ENCODE results near the gene PKP4. TPM values are rescaled to one million over a fixed set of nuclear protein-coding genes. Genes with fewer than 3 reads are reported as not detected.

PKP4 gene
- polyA plus RNA-seq, 1 donor from 2014 or later: 24.2 TPM

DNA sequence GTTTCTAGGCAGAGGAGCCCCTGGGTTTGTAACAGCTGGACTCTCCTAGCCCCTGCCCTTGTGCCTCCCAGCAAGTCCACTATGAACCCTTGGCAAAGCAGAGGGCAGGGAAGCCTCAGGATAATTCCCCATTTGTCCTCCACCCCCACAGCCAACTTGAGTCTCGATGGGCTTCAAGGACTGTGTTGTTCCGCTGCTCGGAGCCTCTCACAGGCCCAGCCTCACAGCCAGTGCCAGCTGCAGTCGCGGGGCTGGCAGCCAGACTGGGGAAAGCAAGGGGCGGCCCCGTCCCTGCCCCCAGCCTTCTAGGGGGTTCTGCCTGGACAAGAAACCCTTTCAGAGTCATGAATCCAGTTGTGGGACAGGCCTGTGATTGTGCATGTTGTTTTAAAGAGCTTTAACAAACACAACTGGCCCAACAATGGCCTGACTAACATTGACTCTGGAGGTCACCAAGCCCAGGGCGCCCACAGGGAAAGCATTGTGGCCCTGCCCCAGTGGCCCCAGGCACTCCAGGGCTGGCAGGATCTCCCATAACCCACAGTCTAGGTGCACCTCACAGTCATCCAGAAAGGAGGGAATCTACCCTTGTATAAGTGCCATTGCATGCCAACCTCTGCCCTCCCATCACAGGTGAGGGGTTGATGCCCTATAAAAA lies 266.6 kb downstream of the PKP4 start:
- TF ChIP-seq SMC3 (conservative IDR thresholded peaks at IDR 0.05; ENCODE audit: poor library complexity) (no peak), TAF1 (IDR thresholded peaks at IDR 0.05; ENCODE audit: low read depth) (no peak), EP300 (conservative IDR thresholded peaks at IDR 0.05; ENCODE audit: poor library complexity, severe bottlenecking) (no peak), MXI1 (conservative IDR thresholded peaks at IDR 0.05; ENCODE audit: poor library complexity, severe bottlenecking) (no peak), EZH2 (IDR thresholded peaks at IDR 0.05; ENCODE audit: borderline replicate concordance, insufficient read depth, low read length, poor library complexity, severe bottlenecking) (no peak), POLR2AphosphoS5 (IDR thresholded peaks at IDR 0.05) (no peak), RAD21 (conservative IDR thresholded peaks at IDR 0.05) (no peak)
- TF ChIP-seq, protein P1, sequence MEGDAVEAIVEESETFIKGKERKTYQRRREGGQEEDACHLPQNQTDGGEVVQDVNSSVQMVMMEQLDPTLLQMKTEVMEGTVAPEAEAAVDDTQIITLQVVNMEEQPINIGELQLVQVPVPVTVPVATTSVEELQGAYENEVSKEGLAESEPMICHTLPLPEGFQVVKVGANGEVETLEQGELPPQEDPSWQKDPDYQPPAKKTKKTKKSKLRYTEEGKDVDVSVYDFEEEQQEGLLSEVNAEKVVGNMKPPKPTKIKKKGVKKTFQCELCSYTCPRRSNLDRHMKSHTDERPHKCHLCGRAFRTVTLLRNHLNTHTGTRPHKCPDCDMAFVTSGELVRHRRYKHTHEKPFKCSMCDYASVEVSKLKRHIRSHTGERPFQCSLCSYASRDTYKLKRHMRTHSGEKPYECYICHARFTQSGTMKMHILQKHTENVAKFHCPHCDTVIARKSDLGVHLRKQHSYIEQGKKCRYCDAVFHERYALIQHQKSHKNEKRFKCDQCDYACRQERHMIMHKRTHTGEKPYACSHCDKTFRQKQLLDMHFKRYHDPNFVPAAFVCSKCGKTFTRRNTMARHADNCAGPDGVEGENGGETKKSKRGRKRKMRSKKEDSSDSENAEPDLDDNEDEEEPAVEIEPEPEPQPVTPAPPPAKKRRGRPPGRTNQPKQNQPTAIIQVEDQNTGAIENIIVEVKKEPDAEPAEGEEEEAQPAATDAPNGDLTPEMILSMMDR (IDR thresholded peaks at IDR 0.05; ENCODE audit: poor library complexity, severe bottlenecking): no peak
- TF ChIP-seq, protein P2, sequence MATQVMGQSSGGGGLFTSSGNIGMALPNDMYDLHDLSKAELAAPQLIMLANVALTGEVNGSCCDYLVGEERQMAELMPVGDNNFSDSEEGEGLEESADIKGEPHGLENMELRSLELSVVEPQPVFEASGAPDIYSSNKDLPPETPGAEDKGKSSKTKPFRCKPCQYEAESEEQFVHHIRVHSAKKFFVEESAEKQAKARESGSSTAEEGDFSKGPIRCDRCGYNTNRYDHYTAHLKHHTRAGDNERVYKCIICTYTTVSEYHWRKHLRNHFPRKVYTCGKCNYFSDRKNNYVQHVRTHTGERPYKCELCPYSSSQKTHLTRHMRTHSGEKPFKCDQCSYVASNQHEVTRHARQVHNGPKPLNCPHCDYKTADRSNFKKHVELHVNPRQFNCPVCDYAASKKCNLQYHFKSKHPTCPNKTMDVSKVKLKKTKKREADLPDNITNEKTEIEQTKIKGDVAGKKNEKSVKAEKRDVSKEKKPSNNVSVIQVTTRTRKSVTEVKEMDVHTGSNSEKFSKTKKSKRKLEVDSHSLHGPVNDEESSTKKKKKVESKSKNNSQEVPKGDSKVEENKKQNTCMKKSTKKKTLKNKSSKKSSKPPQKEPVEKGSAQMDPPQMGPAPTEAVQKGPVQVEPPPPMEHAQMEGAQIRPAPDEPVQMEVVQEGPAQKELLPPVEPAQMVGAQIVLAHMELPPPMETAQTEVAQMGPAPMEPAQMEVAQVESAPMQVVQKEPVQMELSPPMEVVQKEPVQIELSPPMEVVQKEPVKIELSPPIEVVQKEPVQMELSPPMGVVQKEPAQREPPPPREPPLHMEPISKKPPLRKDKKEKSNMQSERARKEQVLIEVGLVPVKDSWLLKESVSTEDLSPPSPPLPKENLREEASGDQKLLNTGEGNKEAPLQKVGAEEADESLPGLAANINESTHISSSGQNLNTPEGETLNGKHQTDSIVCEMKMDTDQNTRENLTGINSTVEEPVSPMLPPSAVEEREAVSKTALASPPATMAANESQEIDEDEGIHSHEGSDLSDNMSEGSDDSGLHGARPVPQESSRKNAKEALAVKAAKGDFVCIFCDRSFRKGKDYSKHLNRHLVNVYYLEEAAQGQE (IDR thresholded peaks at IDR 0.05; ENCODE audit: borderline replicate concordance): no peak
- Histone ChIP-seq H4K20me1 (ENCODE audit: insufficient read depth) (no peaks in the 10 kb centered on the region), H3K4me2 (ENCODE audit: low read length) (no peak overlapping the region), H3K79me2 (replicated peaks; ENCODE audit: insufficient read depth, low read length) (no peaks in the 10 kb centered on the region), H3K27ac (ENCODE audit: low read length) (no peak overlapping the region), H3K9me2 (ENCODE audit: insufficient read depth, low read length) (no peaks in the 10 kb centered on the region), H3K9me3 (ENCODE audit: low read length) (no peaks in the 10 kb centered on the region), H3K36me3 (ENCODE audit: insufficient read depth, low read length) (no peaks in the 10 kb centered on the region), H2AFZ (ENCODE audit: low read depth, low read length) (no peak overlapping the region), H3F3A (ENCODE audit: insufficient read depth, low read length, poor library complexity, severe bottlenecking) (no peaks in the 10 kb centered on the region), H3K27me3 (ENCODE audit: insufficient read depth, low read depth, low read length) (no peaks in the 10 kb centered on the region), H3K9ac (ENCODE audit: low read length) (no peak overlapping the region), H3K4me3 (ENCODE audit: low read length) (no peak overlapping the region)

DNA sequence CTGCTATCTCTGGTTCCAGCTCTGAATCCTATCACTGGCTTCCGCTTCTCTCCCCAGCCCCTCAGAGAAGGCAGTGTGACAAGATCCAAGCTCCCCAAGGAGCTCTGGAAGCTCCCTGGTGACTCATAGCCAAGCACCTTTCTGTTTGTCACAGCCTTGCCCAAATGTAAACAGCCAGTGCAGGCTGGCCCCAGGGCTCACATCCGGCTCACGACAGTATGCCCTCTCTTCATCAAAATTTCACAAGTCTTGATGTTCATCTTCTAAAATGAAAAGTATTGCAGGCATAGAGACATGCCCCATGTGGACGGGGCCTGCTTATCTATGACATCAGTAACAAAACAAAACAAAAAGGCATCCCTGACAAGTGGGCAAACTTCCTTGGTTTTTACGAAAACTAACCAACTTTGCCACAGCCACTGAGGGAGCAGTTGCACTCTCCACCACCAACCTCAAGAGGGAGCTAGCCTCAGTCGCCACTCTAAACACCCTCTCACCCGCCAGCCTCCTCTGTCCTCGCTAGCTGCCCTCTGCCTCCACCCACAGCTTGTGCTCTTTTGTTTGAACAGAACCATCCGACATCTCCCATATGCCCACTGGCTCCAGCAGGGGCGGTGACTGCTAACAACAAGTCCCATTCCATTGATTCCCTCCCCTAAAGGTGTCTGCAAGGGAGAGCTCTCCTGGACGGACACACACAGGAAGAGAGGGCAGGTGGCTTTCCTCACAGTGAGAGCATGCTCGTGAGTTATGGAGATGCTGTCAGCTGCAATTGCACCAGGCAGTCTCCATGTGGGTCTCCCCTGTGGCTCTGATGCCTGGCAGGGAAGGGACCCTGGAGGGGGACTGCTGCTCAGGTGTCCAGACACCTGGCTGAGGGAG lies 267.4 kb downstream of the PKP4 start:
- Histone ChIP-seq H3K9me2 (ENCODE audit: insufficient read depth, low read length) (no peaks in the 10 kb centered on the region), H3K4me3 (ENCODE audit: low read length) (no peak overlapping the region), H3K27me3 (ENCODE audit: insufficient read depth, low read depth, low read length) (no peaks in the 10 kb centered on the region), H3K9me3 (ENCODE audit: low read length) (no peaks in the 10 kb centered on the region), H3K4me2 (ENCODE audit: low read length) (no peak overlapping the region), H3F3A (ENCODE audit: insufficient read depth, low read length, poor library complexity, severe bottlenecking) (no peaks in the 10 kb centered on the region), H3K27ac (ENCODE audit: low read length) (no peak overlapping the region), H3K79me2 (replicated peaks; ENCODE audit: insufficient read depth, low read length) (no peaks in the 10 kb centered on the region), H4K20me1 (ENCODE audit: insufficient read depth) (no peaks in the 10 kb centered on the region), H2AFZ (ENCODE audit: low read depth, low read length) (no peak overlapping the region), H3K36me3 (ENCODE audit: insufficient read depth, low read length) (no peaks in the 10 kb centered on the region), H3K9ac (ENCODE audit: low read length) (no peak overlapping the region)
- TF ChIP-seq SMC3 (conservative IDR thresholded peaks at IDR 0.05; ENCODE audit: poor library complexity): no peak
